Nucleus accumbens (tissue), 56 donors: Measurements from ENCODE around the gene TEX22.

Experiments used
- DNase-seq, 56 donors: peaks; one replicate each; lab custom pipeline; 2025; lab: John Stamatoyannopoulos, UW

Gene TEX22

DNA sequence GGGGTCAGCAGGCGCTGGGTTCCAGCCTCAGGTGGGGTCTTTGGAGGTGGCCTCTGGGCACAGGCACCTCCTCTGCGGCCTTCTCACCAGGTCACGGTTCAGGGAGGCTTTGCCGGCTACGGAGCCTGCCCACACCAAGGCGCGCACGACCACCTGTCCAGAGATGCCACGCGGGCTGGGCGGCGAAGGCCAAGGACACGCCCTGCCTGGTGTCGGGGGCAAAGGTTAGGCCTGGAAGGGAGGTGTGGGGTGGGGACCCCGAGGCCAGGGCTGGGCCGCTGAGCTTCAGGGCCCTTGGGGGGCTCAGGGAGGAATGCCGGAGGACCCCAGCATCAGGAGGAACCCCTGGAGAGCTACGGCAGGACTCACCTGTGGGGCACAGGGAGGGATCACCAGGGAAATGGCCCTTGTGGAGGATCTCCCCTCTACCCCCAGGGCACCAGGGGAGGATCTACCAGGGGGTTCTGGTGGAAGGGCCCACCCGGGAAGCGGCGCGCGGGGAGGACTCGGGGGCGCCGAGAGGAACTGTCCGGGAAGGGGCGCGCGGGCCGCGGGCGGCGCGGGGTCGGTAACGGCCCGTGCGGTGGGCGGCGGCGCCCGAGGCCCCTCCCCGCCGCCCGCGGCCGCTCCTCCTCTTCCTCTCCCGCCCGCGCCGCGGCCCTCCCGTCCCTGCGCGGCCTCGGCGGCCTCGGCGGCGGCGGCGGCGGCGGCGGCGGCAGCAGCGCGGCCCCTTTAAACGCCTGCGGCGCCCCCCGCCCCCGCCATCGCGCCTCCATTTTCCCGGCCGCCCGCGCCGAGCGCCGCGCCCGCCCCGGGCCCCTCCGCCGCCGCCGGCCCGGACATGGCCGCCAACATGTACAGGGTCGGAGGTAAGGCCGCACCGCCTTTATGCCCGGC lies 21.1 kb downstream of the TEX22 start, which contains the start of gene MTA1:
TSS of gene MTA1 (plus strand) at position 633 of the 897 bp plus-strand sequence. CDS start at position 842, 209 bp downstream.
- peak in 4 of 56 donors; percentile 24 to 52 (median 31) for DNase-seq

DNA sequence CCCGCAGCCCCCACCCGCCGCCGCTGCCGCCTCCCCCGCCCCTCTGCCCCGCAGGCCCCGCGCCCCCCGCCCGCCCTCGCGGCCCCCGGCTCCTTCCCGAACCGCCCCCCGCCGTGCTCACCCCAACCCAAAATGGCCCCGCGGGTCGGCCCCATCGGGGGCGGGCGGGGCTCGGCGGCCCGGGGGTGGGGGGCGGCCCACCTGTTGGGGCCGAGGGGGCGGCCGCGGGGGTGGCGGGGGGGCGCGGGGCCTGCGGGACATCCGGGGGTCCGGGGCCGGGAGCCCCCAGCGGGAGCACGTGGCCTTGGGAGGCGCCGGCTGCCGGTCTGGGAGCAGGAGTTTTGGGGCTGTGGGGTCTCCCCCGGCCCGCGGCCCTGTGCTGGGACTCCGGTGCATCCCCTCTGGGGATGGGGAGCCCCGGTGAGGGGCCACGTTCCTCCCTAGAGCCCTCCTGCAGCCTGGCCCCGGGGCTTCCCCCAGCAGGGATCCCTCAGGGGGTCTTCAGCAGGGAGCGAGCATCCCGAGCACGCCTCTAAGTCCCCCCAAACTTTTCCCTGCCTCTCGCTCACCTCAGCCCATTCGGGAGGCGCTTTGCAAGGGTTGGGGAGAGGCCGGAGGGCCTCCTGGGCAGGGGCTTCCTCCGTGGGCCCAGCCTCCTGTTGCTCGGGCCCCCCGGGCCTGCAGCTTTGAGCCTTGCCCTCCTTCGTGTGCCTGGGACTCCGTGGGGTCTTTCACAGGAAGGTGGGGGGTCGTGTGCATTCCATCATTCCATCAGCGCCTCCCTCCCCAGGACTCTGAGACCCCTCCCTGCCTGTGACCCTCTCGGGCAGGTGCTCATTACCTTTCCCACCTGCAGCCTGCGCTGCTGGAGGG lies 22.0 kb downstream of the TEX22 start:
- no peak for DNase-seq

DNA sequence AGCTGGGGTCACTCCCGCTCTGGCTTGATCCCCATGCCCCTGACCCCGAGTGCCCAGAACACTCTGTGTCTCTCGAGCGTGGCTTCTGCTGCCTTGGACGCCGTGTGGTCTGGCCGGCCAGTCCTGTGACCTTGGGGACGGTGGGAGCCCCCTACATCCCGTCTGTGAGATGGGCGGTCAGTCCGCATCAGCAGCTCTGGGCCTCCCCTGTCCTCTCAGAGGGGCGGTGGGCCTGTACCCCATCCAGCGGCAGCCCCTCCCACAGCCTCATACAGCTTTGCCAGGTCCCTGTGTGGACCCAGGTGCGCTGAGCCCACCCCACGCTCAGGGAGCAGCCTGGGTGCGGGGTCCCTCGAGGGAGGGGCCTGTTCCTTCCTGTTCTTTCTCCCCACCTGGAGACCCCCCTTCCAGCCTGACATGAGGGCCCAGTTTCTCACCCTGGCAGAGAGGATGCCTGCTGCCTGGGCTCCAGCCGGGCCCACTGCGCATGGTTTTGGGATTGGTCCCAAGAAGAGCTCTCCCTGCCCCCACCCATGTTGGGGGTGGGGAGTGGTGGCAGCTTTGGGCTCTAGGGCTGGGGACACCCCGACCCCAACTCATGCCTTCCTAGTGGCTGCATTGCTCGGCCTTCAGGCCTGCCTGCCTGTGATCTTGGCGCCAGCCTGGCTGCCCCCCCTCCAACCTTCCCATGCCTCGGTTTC lies 22.8 kb downstream of the TEX22 start:
- no peak for DNase-seq

DNA sequence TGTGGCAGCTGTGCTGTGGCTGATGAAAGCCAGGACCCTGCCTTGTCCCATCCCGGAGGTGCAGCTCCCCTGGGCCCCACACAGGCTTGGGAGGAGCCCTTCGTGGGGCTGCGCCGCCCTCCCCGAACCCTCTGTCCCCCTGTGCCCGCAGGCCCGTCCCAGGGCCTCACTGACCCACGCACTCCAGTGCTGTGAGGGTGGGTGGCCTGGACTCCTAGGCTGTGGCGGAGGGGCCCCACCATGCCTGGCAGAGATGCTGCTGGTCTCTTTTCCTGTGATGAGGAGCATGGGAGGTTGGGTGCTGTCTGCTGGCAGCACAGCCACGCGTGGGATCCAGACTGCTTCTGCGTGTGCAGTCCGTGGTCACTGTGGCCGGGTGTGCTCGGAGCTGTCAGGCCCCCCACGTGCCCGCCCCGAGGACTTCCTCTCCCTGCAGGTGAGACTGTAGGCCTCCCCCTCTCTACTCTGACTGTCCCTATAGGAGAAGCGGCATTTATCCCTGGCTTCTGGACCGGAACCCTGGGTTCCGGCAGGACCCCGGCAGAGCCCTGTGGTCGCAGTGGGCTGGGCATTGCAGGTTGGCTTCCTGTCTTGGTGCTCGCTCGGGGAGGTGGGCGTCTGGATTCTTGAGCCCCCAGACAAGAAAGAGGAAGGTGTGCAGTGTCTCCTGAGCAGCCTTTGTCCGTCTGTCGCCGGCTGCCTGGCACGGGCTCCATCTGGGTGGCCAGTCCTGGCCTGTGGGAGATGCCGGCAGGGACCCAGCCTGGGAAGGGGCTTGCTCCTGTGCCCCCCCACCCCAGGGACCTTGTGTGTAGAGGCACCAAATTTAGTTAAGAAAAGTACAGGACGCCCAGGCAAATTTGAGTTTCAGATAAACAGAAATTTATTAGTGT lies 23.6 kb downstream of the TEX22 start:
- DNase-seq = no peak

DNA sequence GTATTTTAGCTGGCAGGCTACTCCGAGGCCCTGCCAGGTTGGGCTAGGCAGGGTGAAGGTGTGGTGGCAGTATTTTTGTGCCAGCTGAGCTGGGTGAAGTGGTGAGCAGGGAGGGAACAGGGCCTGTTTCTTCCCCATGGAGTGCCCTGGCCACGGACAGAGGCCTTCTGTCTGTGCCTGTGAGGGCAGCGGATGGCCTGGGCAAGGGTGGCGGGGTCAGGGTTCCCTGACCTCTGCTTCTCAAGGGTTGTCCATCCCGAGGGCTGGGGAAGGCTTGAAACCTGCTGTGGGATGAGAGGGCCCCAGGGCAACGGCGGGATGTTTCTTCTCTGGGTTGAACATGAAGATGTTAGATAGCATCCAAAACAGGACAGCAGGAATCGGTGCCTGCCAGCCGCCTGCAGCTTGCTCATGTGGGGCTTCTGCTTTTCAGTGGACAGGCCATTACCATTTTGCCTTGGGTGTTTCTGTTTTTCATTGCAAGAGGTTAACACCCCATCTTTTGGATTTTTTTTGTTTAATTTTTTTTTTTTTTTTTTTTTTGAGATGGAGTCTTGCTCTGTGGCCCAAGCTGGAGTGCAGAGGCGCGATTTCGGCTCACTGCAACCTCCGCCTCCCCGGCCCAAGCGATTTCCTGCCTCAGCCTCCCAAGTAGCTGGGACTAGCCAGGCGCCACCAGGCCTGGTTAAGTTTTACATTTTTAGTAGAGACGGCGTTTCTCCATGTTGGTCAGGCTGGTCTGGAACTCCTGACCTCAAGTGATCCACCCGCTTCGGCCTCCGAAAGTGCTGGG lies 24.6 kb downstream of the TEX22 start:
- no peak for DNase-seq

DNA sequence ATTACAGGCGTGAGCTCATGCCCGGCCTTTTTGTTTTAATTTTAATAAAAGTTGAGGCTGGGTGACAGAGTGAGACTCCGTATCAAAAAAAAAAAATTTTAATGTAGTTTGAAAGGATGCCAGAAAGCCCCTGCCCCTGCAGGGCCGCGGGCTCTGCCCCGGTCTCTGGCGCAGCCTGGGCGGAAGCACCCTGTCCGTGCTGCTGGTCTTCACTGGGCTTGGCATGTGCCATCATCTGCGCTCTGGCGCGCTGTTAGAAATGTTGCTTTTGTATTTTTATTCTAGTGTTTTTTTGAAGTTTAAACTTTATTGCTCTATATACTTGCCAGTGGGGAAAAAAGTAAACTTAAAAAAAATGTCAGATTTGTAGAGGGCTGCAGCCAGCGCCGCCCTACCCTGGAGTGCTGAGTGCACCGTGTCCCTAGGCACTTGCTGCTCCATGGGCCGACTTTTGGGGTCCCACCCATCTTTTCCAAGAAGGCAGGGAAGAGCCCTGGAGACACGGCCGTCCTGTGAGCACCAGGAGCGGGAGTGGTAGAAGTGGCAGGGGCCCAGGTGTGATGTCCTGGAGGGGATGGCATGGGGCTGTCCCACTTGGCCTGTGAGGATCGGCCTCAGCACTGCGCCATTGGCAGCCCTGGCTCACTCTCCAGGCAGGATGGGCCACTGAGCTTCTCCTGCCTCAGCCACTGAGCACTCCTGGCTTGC lies 25.3 kb downstream of the TEX22 start:
- no peak for DNase-seq

DNA sequence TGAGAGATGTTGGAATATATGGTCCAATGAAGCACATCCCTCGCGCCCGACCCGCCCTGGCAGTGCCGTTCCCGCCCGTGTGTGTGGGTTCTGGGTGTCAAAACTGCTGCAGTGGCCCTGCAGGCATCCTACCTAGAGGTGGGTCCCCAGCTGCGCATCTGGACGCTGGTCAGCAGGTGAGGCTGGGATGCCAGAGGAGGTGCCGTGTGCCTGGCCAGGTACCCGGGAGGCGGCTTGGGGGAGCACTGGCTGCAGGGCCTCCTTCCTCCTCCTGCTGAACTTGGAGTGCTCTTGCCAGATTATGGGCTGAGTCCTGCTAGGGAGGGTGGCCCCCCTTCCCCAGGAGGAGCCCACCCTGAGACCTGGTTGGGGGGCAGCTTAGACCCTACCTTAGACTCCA lies 26.5 kb downstream of the TEX22 start:
- no peak for DNase-seq

DNA sequence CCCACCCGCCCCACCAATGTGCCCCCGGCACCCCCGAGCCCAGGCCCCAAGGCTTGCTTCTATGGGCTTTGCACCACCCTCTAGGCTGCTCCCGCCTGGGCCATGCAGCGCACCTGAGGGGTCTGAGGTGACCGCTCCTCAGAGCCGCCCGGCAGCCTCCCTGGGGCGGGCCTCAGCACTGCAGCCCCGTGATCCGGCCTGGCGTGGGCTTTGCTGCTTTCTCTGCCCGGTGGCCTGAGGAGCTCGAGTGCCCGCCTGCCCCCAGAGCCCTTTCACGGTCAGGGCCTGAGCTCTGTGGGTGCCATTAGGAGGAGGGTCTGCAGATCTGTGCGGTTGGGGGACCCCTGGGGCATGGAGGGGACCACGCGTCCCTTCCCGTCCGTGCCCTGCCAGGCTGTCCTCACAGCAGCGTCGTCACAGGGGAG lies 27.5 kb downstream of the TEX22 start:
- no peak for DNase-seq

DNA sequence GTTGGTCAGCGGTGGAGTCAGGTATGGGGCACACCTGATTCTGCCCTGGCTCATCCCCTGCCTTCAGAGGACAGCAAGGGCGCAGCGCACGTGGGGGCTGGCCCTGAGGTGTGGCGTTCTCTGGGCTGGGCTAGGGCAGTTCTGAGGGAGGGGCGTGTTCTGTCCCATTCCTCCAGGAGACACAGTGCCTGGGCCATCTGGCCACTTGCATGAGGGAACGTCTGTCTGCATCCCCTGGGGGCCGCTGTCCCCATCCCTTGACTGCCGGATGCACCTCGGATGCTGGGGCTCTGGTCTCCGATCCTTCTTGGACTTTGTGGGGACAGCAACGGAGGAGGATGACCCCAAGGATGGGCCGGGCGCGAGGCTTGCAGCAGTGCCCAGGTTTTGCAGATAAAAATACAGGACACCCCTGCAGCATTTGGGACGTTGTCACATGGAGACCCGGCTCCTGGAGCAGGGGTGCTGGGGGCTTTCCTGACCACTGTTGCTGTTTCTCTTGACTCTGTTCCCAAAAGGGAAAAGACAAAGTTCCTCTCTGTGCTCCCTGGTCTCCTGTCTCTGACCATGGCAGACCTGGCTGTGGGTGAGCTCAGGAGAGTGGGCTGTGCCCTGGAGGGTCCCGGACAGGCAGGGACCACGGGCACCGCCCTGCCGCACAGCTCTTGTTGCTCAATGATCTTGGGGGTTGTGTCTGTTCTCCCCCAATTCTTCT lies 28.2 kb downstream of the TEX22 start:
- no peak for DNase-seq

DNA sequence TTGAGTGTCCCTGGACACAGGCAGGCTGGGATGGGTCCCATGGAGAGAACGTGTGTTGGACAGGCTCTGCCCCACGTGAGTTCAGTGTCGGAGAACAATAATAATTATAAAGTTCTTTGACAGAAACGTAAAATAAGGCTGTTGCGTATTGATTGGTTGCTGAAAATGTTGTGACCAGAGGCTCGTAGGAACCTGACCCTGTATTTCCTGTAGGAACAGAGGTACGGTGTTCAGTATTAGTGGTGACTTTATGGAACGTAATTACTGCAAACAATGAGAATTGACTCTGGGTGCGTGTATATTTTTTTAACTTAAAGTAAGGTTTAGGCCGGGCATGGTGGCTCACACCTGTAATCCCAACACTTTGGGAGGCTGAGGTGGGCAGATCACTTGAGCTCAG lies 29.1 kb downstream of the TEX22 start:
- no peak for DNase-seq

DNA sequence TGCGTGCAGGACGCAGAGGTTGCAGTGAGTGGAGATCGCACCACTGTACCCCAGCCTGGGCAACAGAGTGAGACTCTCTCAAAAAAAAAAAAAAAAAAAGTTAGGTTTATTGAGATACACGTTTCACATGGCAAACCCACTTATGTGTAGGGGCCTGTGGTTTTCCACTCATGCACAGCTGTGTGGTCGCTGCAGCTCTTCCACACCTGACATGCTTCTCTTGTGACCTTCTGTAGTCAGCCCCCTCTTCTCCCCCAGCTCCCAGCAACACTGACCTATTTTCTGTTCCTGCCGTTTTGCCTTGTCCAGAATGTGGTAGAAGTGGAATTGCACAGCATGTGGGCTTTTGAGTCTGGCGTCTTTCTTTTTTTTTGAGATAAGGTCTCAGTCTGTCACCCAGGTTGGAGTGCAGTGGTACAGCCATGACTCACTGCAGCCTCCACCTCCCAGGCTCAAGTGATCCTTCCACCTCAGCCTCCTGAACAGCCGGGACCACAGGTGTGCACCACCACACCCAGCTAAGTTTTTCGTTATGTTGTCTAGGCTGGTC lies 29.7 kb downstream of the TEX22 start:
- no peak for DNase-seq

DNA sequence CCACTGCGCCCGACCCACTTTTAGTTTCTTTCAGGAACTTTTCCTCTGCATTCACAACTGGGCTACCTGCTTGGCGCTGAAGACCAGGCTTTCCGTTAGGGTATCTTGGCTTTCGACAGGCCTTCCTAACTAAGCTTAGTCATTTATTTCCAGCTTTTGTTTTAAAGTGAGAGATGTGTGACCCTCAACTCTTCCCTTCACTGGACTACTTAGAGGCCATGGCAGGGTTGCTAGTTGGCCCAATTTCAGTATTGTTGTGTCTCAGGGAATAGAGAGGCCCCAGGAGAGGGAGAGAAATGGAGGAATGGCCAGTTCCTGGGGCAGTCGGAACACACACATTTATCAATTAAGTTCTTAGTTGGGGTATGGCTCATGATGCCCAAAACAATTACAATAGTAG lies 31.7 kb downstream of the TEX22 start:
- DNase-seq = no peak

DNA sequence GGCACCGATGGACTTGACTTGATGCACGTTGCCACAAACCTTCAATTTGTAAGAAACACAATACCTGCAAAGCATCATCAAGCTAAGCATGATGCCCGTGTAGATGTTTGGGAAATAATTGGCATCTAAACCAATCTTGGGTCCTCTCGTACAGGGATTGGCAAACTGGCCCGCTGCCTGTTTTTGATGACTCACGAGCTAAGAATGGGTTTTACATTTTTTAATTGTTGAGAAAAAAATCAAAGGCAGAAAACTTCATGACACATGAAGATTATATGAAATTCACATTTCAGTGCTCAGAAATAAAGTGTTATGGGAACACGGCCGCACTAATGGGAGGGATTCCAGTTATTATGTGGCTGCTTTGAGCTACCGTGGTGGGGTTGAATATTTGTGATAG lies 32.2 kb downstream of the TEX22 start:
- no peak for DNase-seq

DNA sequence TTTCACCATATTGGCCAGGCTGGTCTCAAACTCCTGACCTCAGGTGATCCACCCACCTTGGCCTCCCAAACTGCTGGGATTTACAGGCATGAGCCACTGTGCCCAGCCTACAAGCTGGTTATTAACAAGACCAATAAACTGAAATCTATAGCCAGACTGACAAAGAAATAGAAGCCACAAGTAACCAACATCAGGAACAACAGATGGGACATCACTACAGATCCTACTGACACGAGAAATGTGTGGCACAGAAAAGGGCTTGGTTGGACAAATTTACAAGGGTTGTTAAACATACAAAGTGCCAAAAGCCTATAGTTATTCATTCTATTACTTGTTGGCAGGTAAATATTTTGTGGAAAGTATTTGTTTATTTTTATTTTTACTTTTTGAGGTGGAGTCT lies 32.9 kb downstream of the TEX22 start:
- no peak for DNase-seq

DNA sequence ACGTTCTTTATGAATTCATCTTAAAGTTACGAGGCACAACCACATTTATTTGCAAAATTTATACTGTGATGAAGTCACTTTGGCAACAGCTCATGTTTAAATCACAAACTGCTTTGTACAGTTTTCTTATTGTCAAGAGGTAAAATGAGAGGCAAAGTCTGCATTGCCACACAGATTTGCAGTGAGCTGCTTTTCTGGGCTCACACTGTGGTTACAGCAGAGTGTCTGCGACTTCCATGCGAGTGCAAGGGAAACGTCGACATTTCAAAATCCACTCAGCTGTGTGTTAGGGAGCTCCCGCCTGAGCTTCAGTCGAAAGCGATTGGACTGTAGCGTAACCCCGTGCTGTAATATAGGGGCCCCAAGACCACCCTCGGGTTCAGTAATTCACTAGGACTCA lies 34.3 kb downstream of the TEX22 start:
- no peak for DNase-seq

DNA sequence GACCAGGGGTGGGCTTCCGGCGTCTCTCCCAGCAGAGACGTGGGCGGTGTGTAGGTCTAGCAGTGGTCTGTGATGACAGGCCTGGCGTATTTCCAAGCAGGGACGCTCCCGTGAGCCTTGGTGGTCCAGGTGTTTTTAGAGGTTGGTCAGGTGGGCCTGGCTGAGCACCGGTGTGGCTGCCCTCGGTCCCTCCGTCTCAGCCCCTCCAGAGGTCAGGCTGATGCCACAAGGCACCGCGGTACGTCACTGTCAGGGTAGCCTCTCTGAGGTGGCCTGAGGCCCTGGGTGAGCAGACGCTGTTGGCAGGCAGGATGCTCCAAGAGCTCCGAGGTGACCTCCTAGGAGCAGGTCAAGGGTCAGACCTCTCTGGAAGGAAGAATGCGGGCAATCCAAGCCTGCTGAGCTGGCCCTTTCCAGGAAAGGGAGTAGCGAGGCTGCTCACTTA lies 34.8 kb downstream of the TEX22 start:
- DNase-seq = no peak

DNA sequence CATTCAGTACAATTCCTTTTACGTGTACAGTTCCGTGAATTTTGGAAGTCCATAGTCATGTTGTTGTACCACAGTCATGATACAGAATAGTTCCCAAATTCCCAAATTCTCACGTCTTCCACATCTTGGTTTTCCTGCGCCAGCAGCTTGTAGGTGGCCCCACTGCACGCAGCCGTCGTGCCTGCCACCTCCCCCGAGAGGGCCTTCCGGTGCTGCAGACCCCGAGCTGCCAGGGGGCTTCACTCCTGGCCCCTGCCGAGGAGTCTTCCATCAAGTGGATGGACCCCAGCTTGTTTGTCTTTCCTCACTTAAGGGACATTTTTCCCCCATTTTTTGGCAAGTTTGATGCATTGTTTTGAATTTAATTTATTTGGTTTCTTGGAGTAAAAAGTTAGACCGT lies 38.1 kb downstream of the TEX22 start:
- DNase-seq = no peak
